GM12878 (cell line): ENCODE measurements around the gene SNRNP200. TPM values are rescaled to one million over a fixed set of nuclear protein-coding genes. Genes with fewer than 3 reads are reported as not detected.

ENCODE experiments used
- ATAC-seq: fragments of 200-7000 bp; cut with Tn5 transposase; 3 replicates; pipeline ENCODE4 v1.9.1; 2020; ENCODE audit warnings: mild to moderate bottlenecking, moderate library complexity
- BruUV-seq: library from RNA; stranded (reverse); fragments of 400-500 nt; replicated peaks from 2 replicates; lab custom pipeline; 2021; lab: Mats Ljungman, UMichigan
- CTCF ChIA-PET: fragments of 300-600 bp; sonication (Branson Sonifier 250); formaldehyde crosslinking; extraction: SDS; loops from one replicate; lab custom pipeline; 2021; ENCODE audit warnings: inconsistent platforms; lab: Yijun Ruan, JAX
- POLR2A ChIA-PET: fragments of 350-600 bp; formaldehyde crosslinking; extraction: SDS; loops from one replicate; lab custom pipeline; 2021; ENCODE audit warnings: inconsistent platforms; lab: Charles Lee
- RAD21 ChIA-PET: fragments of 300-600 bp; sonication (Branson Sonifier 250); formaldehyde crosslinking; loops from one replicate; lab custom pipeline; 2023; ENCODE audit warnings: antibody characterized with exemption; ENCODE audit not compliant: unreplicated experiment; lab: Charles Lee
- SMC1A ChIA-PET: fragments of 300-600 bp; sonication (Branson Sonifier 250); formaldehyde crosslinking; loops from one replicate; lab custom pipeline; 2023; ENCODE audit not compliant: unreplicated experiment, uncharacterized antibody; lab: Charles Lee
- DNase-seq: peaks from one replicate; pipeline ENCODE4 v3.0.0-alpha.2; 2011; ENCODE audit warnings: low read depth, low spot score
- FAIRE-seq: peaks from 3 replicates; lab custom pipeline; 2011; peaks lifted over from hg19 to GRCh38; lab: Jason Lieb, UNC
- H2AFZ ChIP-seq: 2 replicates; pipeline ENCODE4 v1.6.0; 2011; ENCODE audit warnings: low read depth, low read length, control low read depth; ENCODE audit not compliant: control insufficient read depth
- H3K27ac ChIP-seq: 2 replicates; pipeline ENCODE4 v1.5.1; 2011; ENCODE audit warnings: control low read depth; ENCODE audit not compliant: control insufficient read depth, insufficient read depth
- H3K27me3 ChIP-seq, 2 experiments: replicated peaks in 1 of 2; 2 replicates each; pipeline versions ENCODE4 v1.6.0 to v1.6.1; 2011; ENCODE audit warnings: low read length in 1 of 2; ENCODE audit not compliant: control insufficient read depth in 2 of 2, insufficient read depth in 2 of 2
- H3K36me3 ChIP-seq, 2 experiments: 2 replicates each; pipeline ENCODE4 v1.5.1; 2011; ENCODE audit warnings: low read length in 1 of 2; ENCODE audit not compliant: control insufficient read depth in 2 of 2, insufficient read depth in 2 of 2
- H3K4me1 ChIP-seq: 2 replicates; pipeline ENCODE4 v1.6.1; 2011; ENCODE audit warnings: mild to moderate bottlenecking, low read length, moderate library complexity, mixed read lengths; ENCODE audit not compliant: control insufficient read depth, insufficient read depth
- H3K4me2 ChIP-seq: 2 replicates; pipeline ENCODE4 v1.6.0; 2011; ENCODE audit warnings: control low read depth; ENCODE audit not compliant: control insufficient read depth, insufficient read depth
- H3K4me3 ChIP-seq: fragments of 200-600 bp; sonication (generic); 2 replicates; pipeline ENCODE4 v1.5.1; 2016
- H3K79me2 ChIP-seq: 2 replicates; pipeline ENCODE4 v1.6.0; 2011; ENCODE audit warnings: low read length; ENCODE audit not compliant: control insufficient read depth, insufficient read depth
- H3K9ac ChIP-seq: 2 replicates; pipeline ENCODE4 v1.8.0; 2011; ENCODE audit warnings: low read length, control low read depth, mixed read lengths; ENCODE audit not compliant: control insufficient read depth, insufficient read depth
- H3K9me3 ChIP-seq: replicated peaks from 3 replicates; pipeline ENCODE4 v1.5.1; 2011; ENCODE audit warnings: mild to moderate bottlenecking, low read length; ENCODE audit not compliant: control insufficient read depth, insufficient read depth
- H4K20me1 ChIP-seq: 2 replicates; pipeline ENCODE4 v1.6.0; 2011; ENCODE audit not compliant: control insufficient read depth, insufficient read depth
- ASH2L ChIP-seq: fragments of 300-600, 200-600 bp; sonication (generic); IDR thresholded peaks from 2 replicates; pipeline ENCODE4 v1.6.1; 2017; ENCODE audit warnings: low read depth, mild to moderate bottlenecking, borderline replicate concordance
- CBX5 ChIP-seq: sonication (generic); IDR thresholded peaks from 2 replicates; pipeline ENCODE4 v1.6.1; 2016; ENCODE audit warnings: low read depth, moderate library complexity, mild to moderate bottlenecking, inconsistent platforms
- E2F4 ChIP-seq: IDR thresholded peaks from 2 replicates; pipeline ENCODE4 v1.6.1; 2012; ENCODE audit warnings: low read depth, low read length, improper control_type of control experiment
- EGR1 ChIP-seq, 2 experiments: IDR thresholded peaks; 1 replicate in 1 of 2; 2 replicates in 1 of 2; pipeline ENCODE4 v1.6.1; 2011 to 2012; ENCODE audit warnings: low read depth in 2 of 2, low read length in 2 of 2, borderline replicate concordance in 1 of 2, mild to moderate bottlenecking in 1 of 2, moderate library complexity in 1 of 2
- EZH2 ChIP-seq: IDR thresholded peaks from 2 replicates; pipeline ENCODE4 v1.6.1; 2012; ENCODE audit warnings: low read depth, mild to moderate bottlenecking, control low read depth, inconsistent platforms, low read length, borderline replicate concordance; ENCODE audit not compliant: control insufficient read depth
- FOXM1 ChIP-seq: IDR thresholded peaks from 2 replicates; pipeline ENCODE4 v1.6.1; 2012; ENCODE audit warnings: low read depth, mild to moderate bottlenecking, inconsistent platforms, low read length, moderate library complexity
- HDAC2 ChIP-seq: fragments of 200-600 bp; sonication (generic); IDR thresholded peaks from 2 replicates; pipeline ENCODE4 v1.6.1; 2017
- MYB ChIP-seq: fragments of 150-350 bp; IDR thresholded peaks from 2 replicates; pipeline ENCODE4 v1.6.1; 2014; ENCODE audit warnings: mild to moderate bottlenecking, low read depth, low read length, borderline replicate concordance
- POLR2AphosphoS5 ChIP-seq: IDR thresholded peaks from 2 replicates; pipeline ENCODE4 v1.6.1; 2011; ENCODE audit warnings: mild to moderate bottlenecking, low read length, inconsistent platforms
- RCOR1 ChIP-seq: conservative IDR thresholded peaks from 2 replicates; pipeline ENCODE4 v1.6.1; 2012; ENCODE audit warnings: low read depth, low read length, improper control_type of control experiment
- SREBF1 ChIP-seq: IDR thresholded peaks from 2 replicates; pipeline ENCODE4 v1.6.1; 2012; ENCODE audit warnings: mild to moderate bottlenecking, low read length
- ZNF24 ChIP-seq: fragments of 450-650 bp; IDR thresholded peaks from 2 replicates; pipeline ENCODE4 v1.6.1; 2017; ENCODE audit warnings: antibody characterized with exemption, mild to moderate bottlenecking
- WGBS: methylation state at CpG from one replicate; pipeline ENCODE4 v1.1.6; 2016; ENCODE audit warnings: low lambda C conversion rate; ENCODE audit not compliant: insufficient replicate concordance, insufficient coverage; ENCODE audit errors: missing lambda C conversion rate; 5-methylcytosine and 5-hydroxymethylcytosine counted together
- in situ Hi-C: fragments of 300-500 bp; cut with MboI; formaldehyde crosslinking; loops from 9 replicates; pipeline ENCODE4 v1.14.3; 2018; ENCODE audit warnings: mixed read lengths
- intact Hi-C: fragments of 100-400 bp; cut with micrococcal nuclease; formaldehyde crosslinking; loops from one replicate; pipeline ENCODE4 v1.14.2; 2022; ENCODE audit not compliant: unreplicated experiment
- polyA plus RNA-seq, 11 experiments: library from polyadenylated mRNA; depleted of rRNA in 4 of 11; unstranded in 6 of 11; stranded (reverse) in 5 of 11; fragments of >200 nt; fragmentation: Nextera tagmentation in 4 of 11; fragmentation: Illumina TruSeq in 1 of 11; extraction: Ambion mirVana in 4 of 11; extraction: Trizol in 1 of 11; gene quantifications; 1 replicate in 1 of 11; 2 replicates in 10 of 11; pipeline versions ENCODE4 v1.2.1 to v1.2.3, GENCODE V29; 2011 to 2016; ENCODE audit warnings: inconsistent platforms in 2 of 11, missing spikeins in 2 of 11, low read depth in 1 of 11
- total RNA-seq, 4 experiments: library from RNA; depleted of rRNA in 3 of 4; stranded (reverse); fragments of >200 nt in 3 of 4; fragmentation: Illumina TruSeq in 1 of 4; extraction: Trizol in 1 of 4; gene quantifications; 2 replicates each; pipeline versions ENCODE4 v1.2.1 to v1.2.3, GENCODE V29; 2013 to 2021
- TF ChIP-seq, protein P1 (sequence below): fragments of 450-650 bp; IDR thresholded peaks from 2 replicates; pipeline ENCODE4 v1.6.1; 2016; ENCODE audit warnings: mild to moderate bottlenecking, moderate library complexity, borderline replicate concordance
- TF ChIP-seq, protein P2 (sequence below): fragments of 450-650 bp; IDR thresholded peaks from 2 replicates; pipeline ENCODE4 v1.6.1; 2018; ENCODE audit warnings: borderline replicate concordance, mild to moderate bottlenecking; ENCODE audit not compliant: partially characterized antibody
- TF ChIP-seq, protein P3 (sequence below): IDR thresholded peaks from 2 replicates; pipeline ENCODE4 v1.6.1; 2011; ENCODE audit warnings: low read depth, low read length, improper control_type of control experiment, borderline replicate concordance

SNRNP200 gene
- total and polyA plus RNA-seq, 10 of the 15 experiments (the other 5 are each of a cell fraction or from before 2014, with no cell fraction given): 59.2 to 176 (median 106) TPM

- DNase-seq (no peak), ATAC-seq (no peak), FAIRE-seq (no peak)
- Histone ChIP-seq H3K9me3 (no peaks in the 10 kb centered on the region), H3K4me3 (no peak overlapping the region), H3K36me3 (peaks cover 2 to 16% of the 10 kb centered on the region in 2 experiments; a peak in 1 of 4 replicates), H2AFZ (no peak overlapping the region), H3K27ac (no peak overlapping the region), H3K9ac (no peak overlapping the region), H4K20me1 (no peaks in the 10 kb centered on the region), H3K27me3 (no peaks in the 10 kb centered on the region), H3K4me1 (peaks cover 29% of the 10 kb centered on the region), H3K79me2 (peaks cover 64% of the 10 kb centered on the region), H3K4me2 (0 out of 2 replicates have a peak overlapping the region, but pooled peaks have one; percentile 12)
- BruUV-seq: no TSS peak
- 77% methylated on average over 2 of the region's 2 CpGs for WGBS
- intact Hi-C loops: loop anchor here (5.0 kb wide), 1 partner anchor 35 kb away; no protein-coding TSS in a partner anchor
- POLR2A ChIA-PET: interaction anchor here (0.7 to 1.8 kb wide), 3 partner anchors 29 to 123 kb away, joined by 4 to 11 read pairs (median 4); no protein-coding TSS in a partner anchor
- in situ Hi-C loops: loop anchor here (5.0 to 25.0 kb wide), 2 partner anchors 120 to 250 kb away; no protein-coding TSS in a partner anchor
- RAD21 ChIA-PET: interaction anchor here (0.7 to 2.6 kb wide), 5 partner anchors 28 to 87 kb away, joined by 3 to 10 read pairs (median 3); no protein-coding TSS in a partner anchor
- CTCF ChIA-PET: interaction anchor here (0.9 to 7.5 kb wide), 10 partner anchors 9 to 270 kb away, joined by 3 to 90 read pairs (median 6); no protein-coding TSS in a partner anchor
- SMC1A ChIA-PET: interaction anchor here (1.0 to 5.5 kb wide), 7 partner anchors 29 to 123 kb away, joined by 3 to 48 read pairs (median 19); partner anchors contain the start of gene ASTL
- TF ChIP-seq E2F4 (no peak), SREBF1 (no peak), CBX5 (no peak), RCOR1 (no peak), HDAC2 (no peak), ASH2L (no peak), EZH2 (no peak), EGR1 (IDR thresholded peaks at IDR 0.05; ENCODE audit: borderline replicate concordance in 1 of 2, low read depth in 2 of 2, low read length in 2 of 2) (no peak), POLR2AphosphoS5 (no peak), FOXM1 (no peak), MYB (no peak), ZNF24 (no peak)
- TF ChIP-seq, protein P1, sequence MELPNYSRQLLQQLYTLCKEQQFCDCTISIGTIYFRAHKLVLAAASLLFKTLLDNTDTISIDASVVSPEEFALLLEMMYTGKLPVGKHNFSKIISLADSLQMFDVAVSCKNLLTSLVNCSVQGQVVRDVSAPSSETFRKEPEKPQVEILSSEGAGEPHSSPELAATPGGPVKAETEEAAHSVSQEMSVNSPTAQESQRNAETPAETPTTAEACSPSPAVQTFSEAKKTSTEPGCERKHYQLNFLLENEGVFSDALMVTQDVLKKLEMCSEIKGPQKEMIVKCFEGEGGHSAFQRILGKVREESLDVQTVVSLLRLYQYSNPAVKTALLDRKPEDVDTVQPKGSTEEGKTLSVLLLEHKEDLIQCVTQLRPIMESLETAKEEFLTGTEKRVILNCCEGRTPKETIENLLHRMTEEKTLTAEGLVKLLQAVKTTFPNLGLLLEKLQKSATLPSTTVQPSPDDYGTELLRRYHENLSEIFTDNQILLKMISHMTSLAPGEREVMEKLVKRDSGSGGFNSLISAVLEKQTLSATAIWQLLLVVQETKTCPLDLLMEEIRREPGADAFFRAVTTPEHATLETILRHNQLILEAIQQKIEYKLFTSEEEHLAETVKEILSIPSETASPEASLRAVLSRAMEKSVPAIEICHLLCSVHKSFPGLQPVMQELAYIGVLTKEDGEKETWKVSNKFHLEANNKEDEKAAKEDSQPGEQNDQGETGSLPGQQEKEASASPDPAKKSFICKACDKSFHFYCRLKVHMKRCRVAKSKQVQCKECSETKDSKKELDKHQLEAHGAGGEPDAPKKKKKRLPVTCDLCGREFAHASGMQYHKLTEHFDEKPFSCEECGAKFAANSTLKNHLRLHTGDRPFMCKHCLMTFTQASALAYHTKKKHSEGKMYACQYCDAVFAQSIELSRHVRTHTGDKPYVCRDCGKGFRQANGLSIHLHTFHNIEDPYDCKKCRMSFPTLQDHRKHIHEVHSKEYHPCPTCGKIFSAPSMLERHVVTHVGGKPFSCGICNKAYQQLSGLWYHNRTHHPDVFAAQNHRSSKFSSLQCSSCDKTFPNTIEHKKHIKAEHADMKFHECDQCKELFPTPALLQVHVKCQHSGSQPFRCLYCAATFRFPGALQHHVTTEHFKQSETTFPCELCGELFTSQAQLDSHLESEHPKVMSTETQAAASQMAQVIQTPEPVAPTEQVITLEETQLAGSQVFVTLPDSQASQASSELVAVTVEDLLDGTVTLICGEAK: no peak
- TF ChIP-seq, protein P2, sequence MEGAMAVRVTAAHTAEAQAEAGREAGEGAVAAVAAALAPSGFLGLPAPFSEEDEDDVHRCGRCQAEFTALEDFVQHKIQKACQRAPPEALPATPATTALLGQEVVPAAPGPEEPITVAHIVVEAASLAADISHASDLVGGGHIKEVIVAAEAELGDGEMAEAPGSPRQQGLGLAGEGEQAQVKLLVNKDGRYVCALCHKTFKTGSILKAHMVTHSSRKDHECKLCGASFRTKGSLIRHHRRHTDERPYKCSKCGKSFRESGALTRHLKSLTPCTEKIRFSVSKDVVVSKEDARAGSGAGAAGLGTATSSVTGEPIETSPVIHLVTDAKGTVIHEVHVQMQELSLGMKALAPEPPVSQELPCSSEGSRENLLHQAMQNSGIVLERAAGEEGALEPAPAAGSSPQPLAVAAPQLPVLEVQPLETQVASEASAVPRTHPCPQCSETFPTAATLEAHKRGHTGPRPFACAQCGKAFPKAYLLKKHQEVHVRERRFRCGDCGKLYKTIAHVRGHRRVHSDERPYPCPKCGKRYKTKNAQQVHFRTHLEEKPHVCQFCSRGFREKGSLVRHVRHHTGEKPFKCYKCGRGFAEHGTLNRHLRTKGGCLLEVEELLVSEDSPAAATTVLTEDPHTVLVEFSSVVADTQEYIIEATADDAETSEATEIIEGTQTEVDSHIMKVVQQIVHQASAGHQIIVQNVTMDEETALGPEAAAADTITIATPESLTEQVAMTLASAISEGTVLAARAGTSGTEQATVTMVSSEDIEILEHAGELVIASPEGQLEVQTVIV: no peak
- TF ChIP-seq, protein P3, sequence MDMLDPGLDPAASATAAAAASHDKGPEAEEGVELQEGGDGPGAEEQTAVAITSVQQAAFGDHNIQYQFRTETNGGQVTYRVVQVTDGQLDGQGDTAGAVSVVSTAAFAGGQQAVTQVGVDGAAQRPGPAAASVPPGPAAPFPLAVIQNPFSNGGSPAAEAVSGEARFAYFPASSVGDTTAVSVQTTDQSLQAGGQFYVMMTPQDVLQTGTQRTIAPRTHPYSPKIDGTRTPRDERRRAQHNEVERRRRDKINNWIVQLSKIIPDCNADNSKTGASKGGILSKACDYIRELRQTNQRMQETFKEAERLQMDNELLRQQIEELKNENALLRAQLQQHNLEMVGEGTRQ: no peak
Measured at GRCh38 chr2:96262306-96262705, 43.0 kb downstream of the SNRNP200 start.
